ENCODE results near the gene DPEP3.

DNA sequence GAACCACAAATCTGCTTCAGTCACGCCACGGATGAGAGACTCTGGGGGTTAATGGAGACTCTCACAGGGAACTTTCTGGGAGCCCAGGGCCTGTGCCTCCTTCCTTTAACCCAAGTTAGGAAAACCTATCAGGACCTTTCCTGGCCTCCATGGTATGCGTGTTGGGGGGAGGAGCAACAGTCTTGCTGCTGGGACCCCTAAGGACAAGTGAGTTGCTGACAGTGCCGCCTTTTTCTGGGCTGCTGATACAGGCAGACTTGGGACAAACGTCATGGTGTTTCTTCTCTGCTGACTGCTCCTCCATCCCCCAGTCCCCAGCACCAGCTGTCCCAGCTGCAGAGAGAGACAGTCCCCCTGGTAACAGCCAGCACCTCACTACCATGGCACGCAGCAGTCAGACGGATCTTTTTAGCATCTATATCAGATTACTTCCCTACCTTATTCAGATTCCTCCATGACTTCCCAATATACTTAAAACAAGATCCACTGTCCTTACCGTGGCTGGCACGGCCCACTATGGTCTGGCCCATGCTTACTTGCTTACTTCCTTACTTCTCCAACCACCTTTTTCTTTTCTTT, 28.9 kb upstream of the DPEP3 start:
- TF ChIP-seq, protein P1, sequence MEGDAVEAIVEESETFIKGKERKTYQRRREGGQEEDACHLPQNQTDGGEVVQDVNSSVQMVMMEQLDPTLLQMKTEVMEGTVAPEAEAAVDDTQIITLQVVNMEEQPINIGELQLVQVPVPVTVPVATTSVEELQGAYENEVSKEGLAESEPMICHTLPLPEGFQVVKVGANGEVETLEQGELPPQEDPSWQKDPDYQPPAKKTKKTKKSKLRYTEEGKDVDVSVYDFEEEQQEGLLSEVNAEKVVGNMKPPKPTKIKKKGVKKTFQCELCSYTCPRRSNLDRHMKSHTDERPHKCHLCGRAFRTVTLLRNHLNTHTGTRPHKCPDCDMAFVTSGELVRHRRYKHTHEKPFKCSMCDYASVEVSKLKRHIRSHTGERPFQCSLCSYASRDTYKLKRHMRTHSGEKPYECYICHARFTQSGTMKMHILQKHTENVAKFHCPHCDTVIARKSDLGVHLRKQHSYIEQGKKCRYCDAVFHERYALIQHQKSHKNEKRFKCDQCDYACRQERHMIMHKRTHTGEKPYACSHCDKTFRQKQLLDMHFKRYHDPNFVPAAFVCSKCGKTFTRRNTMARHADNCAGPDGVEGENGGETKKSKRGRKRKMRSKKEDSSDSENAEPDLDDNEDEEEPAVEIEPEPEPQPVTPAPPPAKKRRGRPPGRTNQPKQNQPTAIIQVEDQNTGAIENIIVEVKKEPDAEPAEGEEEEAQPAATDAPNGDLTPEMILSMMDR (IDR thresholded peaks at IDR 0.05): no peak
- TF ChIP-seq POLR2A (IDR thresholded peaks at IDR 0.05): no peak
